Measurements from ENCODE around the gene CD2.
A peak's percentile ranks its signal among the peaks of the same experiment; 100 is the strongest.

DNA sequence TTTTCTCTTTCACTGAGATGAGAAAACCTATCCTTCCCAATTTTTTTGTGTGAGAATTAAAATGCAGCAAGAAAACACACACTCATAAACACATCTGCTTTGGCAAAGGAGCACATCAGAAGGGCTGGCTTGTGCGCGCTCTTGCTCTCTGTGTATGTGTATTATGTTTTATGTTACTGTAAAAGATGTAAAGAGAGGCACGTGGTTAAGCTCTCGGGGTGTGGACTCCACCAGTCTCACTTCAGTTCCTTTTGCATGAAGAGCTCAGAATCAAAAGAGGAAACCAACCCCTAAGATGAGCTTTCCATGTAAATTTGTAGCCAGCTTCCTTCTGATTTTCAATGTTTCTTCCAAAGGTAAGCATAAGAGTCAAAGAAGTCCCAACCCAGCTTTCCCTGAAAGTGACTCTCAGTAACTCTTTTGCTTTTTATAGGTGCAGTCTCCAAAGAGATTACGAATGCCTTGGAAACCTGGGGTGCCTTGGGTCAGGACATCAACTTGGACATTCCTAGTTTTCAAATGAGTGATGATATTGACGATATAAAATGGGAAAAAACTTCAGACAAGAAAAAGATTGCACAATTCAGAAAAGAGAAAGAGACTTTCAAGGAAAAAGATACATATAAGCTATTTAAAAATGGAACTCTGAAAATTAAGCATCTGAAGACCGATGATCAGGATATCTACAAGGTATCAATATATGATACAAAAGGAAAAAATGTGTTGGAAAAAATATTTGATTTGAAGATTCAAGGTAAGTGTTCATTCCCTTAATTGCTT, at the start of gene CD2:
- TF ChIP-seq EP300 (IDR thresholded peaks at IDR 0.05), result no peak
- TF ChIP-seq POLR2AphosphoS5 (IDR thresholded peaks at IDR 0.05), result peak in 2 of 3 donors; percentile 30 to 39
- TF ChIP-seq POLR2A (IDR thresholded peaks at IDR 0.05), result no peak
- TF ChIP-seq, protein P1, sequence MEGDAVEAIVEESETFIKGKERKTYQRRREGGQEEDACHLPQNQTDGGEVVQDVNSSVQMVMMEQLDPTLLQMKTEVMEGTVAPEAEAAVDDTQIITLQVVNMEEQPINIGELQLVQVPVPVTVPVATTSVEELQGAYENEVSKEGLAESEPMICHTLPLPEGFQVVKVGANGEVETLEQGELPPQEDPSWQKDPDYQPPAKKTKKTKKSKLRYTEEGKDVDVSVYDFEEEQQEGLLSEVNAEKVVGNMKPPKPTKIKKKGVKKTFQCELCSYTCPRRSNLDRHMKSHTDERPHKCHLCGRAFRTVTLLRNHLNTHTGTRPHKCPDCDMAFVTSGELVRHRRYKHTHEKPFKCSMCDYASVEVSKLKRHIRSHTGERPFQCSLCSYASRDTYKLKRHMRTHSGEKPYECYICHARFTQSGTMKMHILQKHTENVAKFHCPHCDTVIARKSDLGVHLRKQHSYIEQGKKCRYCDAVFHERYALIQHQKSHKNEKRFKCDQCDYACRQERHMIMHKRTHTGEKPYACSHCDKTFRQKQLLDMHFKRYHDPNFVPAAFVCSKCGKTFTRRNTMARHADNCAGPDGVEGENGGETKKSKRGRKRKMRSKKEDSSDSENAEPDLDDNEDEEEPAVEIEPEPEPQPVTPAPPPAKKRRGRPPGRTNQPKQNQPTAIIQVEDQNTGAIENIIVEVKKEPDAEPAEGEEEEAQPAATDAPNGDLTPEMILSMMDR (IDR thresholded peaks at IDR 0.05), result no peak

All from stomach (tissue), 4 donors.